Large intestine (tissue), 3 donors: Measurements from ENCODE around the gene IMP4. TPM values are rescaled to one million over a fixed set of nuclear protein-coding genes. Genes with fewer than 3 reads are reported as not detected.

Experiments
- DNase-seq, 2 donors: peaks; one replicate each; pipeline versions ENCODE4 v3.0.0 to v3.0.0-alpha.2; 2013
- H3K27ac ChIP-seq: one replicate; pipeline ENCODE4 v1.5.1; 2013; ENCODE audit warnings: low read length
- H3K27me3 ChIP-seq: 2 replicates; pipeline ENCODE4 v1.6.1; 2013; ENCODE audit warnings: low read length; ENCODE audit not compliant: control insufficient read depth, insufficient read depth
- H3K36me3 ChIP-seq: 2 replicates; pipeline ENCODE4 v1.6.1; 2013; ENCODE audit warnings: low read length; ENCODE audit not compliant: control insufficient read depth, insufficient read depth
- H3K4me1 ChIP-seq: one replicate; pipeline ENCODE4 v1.6.1; 2013; ENCODE audit warnings: low read length; ENCODE audit not compliant: control insufficient read depth, insufficient read depth
- H3K4me3 ChIP-seq: one replicate; pipeline ENCODE4 v1.5.1; 2013; ENCODE audit warnings: low read length
- H3K9me3 ChIP-seq: one replicate; pipeline ENCODE4 v1.6.1; 2013; ENCODE audit warnings: mild to moderate bottlenecking, low read depth, low read length, moderate library complexity; ENCODE audit not compliant: control insufficient read depth
- WGBS: methylation state at CpG from one replicate; pipeline ENCODE4 v1.1.5; 2013; ENCODE audit warnings: low lambda C conversion rate; ENCODE audit not compliant: insufficient coverage; 5-methylcytosine and 5-hydroxymethylcytosine counted together
- polyA plus RNA-seq: library from polyadenylated mRNA; unstranded; fragments of 120-200 nt; gene quantifications from one replicate; pipeline ENCODE4 v1.2.1, GENCODE V29; 2013

Gene IMP4
- polyA plus RNA-seq, 1 donor: 49.4 TPM

- no CpG with 5 or more reads among the region's 21 CpGs for WGBS
- Histone ChIP-seq H3K4me3 (peak overlapping the region; percentile 54), H3K9me3 (no peaks in the 10 kb centered on the region), H3K4me1 (no peaks in the 10 kb centered on the region), H3K27ac (no peak overlapping the region), H3K27me3 (no peaks in the 10 kb centered on the region), H3K36me3 (peaks cover 2% of the 10 kb centered on the region)
- DNase-seq: peak in 1 of 2 donors; percentile 38
Observed at GRCh38 chr2:130355172-130355577, 12.5 kb downstream of the IMP4 start.

GRCh38 chr2:130355578-130356431, 13.1 kb downstream of the IMP4 start, which contains the start of gene PTPN18:
PTPN18 (plus strand) TSS chr2:130356056; CDS start chr2:130356108, 52 bp downstream.
- peak; percentile 83 to 89 for DNase-seq
- Histone ChIP-seq H3K9me3 (no peaks in the 10 kb centered on the region), H3K4me1 (no peaks in the 10 kb centered on the region), H3K4me3 (peak within 1 kb of the TSS; percentile 68), H3K27me3 (no peaks in the 10 kb centered on the region), H3K36me3 (peaks cover 2% of the 10 kb centered on the region), H3K27ac (peak within 1 kb of the TSS; percentile 47)
- no CpG with 5 or more reads among the region's 107 CpGs for WGBS

- Histone ChIP-seq H3K27ac (no peak overlapping the region), H3K4me3 (no peak overlapping the region), H3K4me1 (no peaks in the 10 kb centered on the region), H3K27me3 (no peaks in the 10 kb centered on the region), H3K36me3 (peaks cover 2% of the 10 kb centered on the region), H3K9me3 (no peaks in the 10 kb centered on the region)
- WGBS: no CpG with 5 or more reads among the region's 7 CpGs
- no peak for DNase-seq
Observed at GRCh38 chr2:130357864-130358263, 15.2 kb downstream of the IMP4 start.

- Histone ChIP-seq H3K36me3 (peaks cover 2% of the 10 kb centered on the region), H3K9me3 (no peaks in the 10 kb centered on the region), H3K27ac (no peak overlapping the region), H3K4me3 (no peak overlapping the region), H3K4me1 (no peaks in the 10 kb centered on the region), H3K27me3 (no peaks in the 10 kb centered on the region)
- WGBS: no CpG with 5 or more reads among the region's 33 CpGs
- DNase-seq: no peak
Observed at GRCh38 chr2:130358420-130359350, 16.0 kb downstream of the IMP4 start.

GRCh38 chr2:130359466-130359865, 16.8 kb downstream of the IMP4 start:
- Histone ChIP-seq H3K27ac (no peak overlapping the region), H3K27me3 (no peaks in the 10 kb centered on the region), H3K9me3 (no peaks in the 10 kb centered on the region), H3K4me1 (no peaks in the 10 kb centered on the region), H3K4me3 (no peak overlapping the region), H3K36me3 (peaks cover 2% of the 10 kb centered on the region)
- no CpG with 5 or more reads among the region's 5 CpGs for WGBS
- no peak for DNase-seq

GRCh38 chr2:130363479-130363878, 20.8 kb downstream of the IMP4 start:
- no peak overlapping the region for H3K4me3 ChIP-seq

DNA sequence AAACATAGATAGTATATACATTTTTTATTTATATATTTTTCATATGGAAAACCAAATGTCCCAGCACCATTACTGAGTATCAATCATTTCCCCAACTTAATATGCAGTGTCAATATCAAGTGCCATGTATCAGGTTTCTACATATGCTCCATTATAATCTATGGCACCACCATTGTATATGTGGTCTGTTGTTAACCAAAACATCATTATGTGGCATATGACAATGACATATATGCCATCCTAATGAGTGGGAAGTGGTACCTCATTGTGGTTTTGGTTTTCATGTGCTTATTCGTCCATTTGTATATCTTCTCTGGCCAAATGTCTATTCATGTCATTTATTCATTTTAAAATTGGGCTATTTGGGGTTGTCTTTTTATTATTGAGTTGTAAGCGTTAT, 22.4 kb downstream of the IMP4 start:
- Histone ChIP-seq H3K36me3 (peaks cover 5% of the 10 kb centered on the region), H3K27ac (no peak overlapping the region), H3K4me1 (no peaks in the 10 kb centered on the region), H3K4me3 (no peak overlapping the region), H3K9me3 (no peaks in the 10 kb centered on the region), H3K27me3 (no peaks in the 10 kb centered on the region)
- 100% methylated on average over 2 of the region's 2 CpGs for WGBS
- no peak for DNase-seq

More at GRCh38 chr2:130363479-130363878, 20.8 kb downstream of the IMP4 start:
- H3K9me3 ChIP-seq: no peaks in the 10 kb centered on the region
- no peak overlapping the region for H3K27ac ChIP-seq
- H3K36me3 ChIP-seq: peaks cover 2% of the 10 kb centered on the region
- no peaks in the 10 kb centered on the region for H3K27me3 ChIP-seq
- DNase-seq: no peak
- no peaks in the 10 kb centered on the region for H3K4me1 ChIP-seq

- WGBS: no CpG with 5 or more reads among the region's 2 CpGs
- no peaks in the 10 kb centered on the region for H3K9me3 ChIP-seq
- H3K27ac ChIP-seq: no peak overlapping the region
Observed at GRCh38 chr2:130365963-130366362, 23.3 kb downstream of the IMP4 start.

DNA sequence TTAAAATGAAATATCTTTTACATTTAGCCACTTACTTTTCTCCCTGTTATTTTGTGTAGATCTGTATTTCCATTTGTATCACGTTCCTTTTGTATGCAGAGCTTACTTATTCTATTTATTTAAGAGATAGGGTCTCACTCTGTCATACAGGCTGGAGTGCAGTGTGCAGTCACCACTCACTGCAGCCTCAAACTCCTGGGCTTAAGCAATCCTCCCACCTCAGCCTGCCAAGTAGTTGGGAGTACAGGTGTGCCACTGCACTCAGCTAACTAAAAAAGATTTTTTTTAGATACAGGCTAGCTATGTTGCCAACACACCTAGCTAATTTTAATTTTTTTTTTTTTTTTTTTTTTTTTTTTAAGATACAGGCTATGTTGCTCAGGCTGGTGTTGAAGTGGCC, 24.0 kb downstream of the IMP4 start:
- no peak for DNase-seq
- H3K36me3 ChIP-seq: peaks cover 15% of the 10 kb centered on the region
- no peaks in the 10 kb centered on the region for H3K27me3 ChIP-seq
- H3K4me3 ChIP-seq: no peak overlapping the region
- no peaks in the 10 kb centered on the region for H3K4me1 ChIP-seq
- H3K9me3 ChIP-seq: no peaks in the 10 kb centered on the region
- no peak overlapping the region for H3K27ac ChIP-seq
- 50% methylated on average over 1 of the region's 1 CpG for WGBS

More at GRCh38 chr2:130365963-130366362, 23.3 kb downstream of the IMP4 start:
- Histone ChIP-seq H3K4me1 (no peaks in the 10 kb centered on the region), H3K4me3 (no peak overlapping the region), H3K36me3 (peaks cover 13% of the 10 kb centered on the region), H3K27me3 (no peaks in the 10 kb centered on the region)
- no peak for DNase-seq

- H3K27me3 ChIP-seq: no peaks in the 10 kb centered on the region
- H3K27ac ChIP-seq: no peak overlapping the region
- no peaks in the 10 kb centered on the region for H3K9me3 ChIP-seq
- no CpG with 5 or more reads among the region's 5 CpGs for WGBS
- H3K4me1 ChIP-seq: peaks cover 4% of the 10 kb centered on the region
- no peak overlapping the region for H3K4me3 ChIP-seq
- no peak for DNase-seq
- peaks cover 15% of the 10 kb centered on the region for H3K36me3 ChIP-seq
Observed at GRCh38 chr2:130368786-130369185, 26.1 kb downstream of the IMP4 start.
